ACC112 (cell line): ENCODE results near the gene PTEN.

Experiments used
- H2AFZ ChIP-seq: fragments of 200-600 bp; sonication (generic); one replicate; pipeline ENCODE4 v1.6.0; 2017; ENCODE audit warnings: antibody characterized with exemption, low read length; ENCODE audit not compliant: unreplicated experiment
- H3K27ac ChIP-seq: fragments of 200-600 bp; sonication (generic); 2 replicates; pipeline ENCODE4 v1.5.1; 2014; ENCODE audit warnings: low read depth, mild to moderate bottlenecking, antibody characterized with exemption, low read length, moderate library complexity
- H3K27me3 ChIP-seq: fragments of 200-600 bp; sonication (generic); 2 replicates; pipeline ENCODE4 v1.6.1; 2014; ENCODE audit warnings: mild to moderate bottlenecking, antibody characterized with exemption, low read length, moderate library complexity, mixed read lengths; ENCODE audit not compliant: insufficient read depth
- H3K36me3 ChIP-seq: fragments of 200-600 bp; sonication (generic); 2 replicates; pipeline ENCODE4 v1.6.1; 2016; ENCODE audit warnings: mild to moderate bottlenecking, antibody characterized with exemption, low read length, moderate library complexity, mixed read lengths; ENCODE audit not compliant: insufficient read depth
- H3K4me1 ChIP-seq: fragments of 200-600 bp; sonication (generic); one replicate; pipeline ENCODE4 v1.6.1; 2016; ENCODE audit warnings: low read length, mixed read lengths; ENCODE audit not compliant: insufficient read depth, unreplicated experiment, control insufficient read depth
- H3K4me3 ChIP-seq: fragments of 200-600 bp; sonication (generic); 2 replicates; pipeline ENCODE4 v1.5.1; 2014; ENCODE audit warnings: mild to moderate bottlenecking, low read depth, low read length
- H3K79me2 ChIP-seq: fragments of 200-600 bp; sonication (generic); one replicate; pipeline ENCODE4 v1.6.0; 2016; ENCODE audit warnings: low read length; ENCODE audit not compliant: control insufficient read depth, unreplicated experiment, insufficient read depth

PTEN gene

GRCh38 chr10:87921931-87922688, 58.7 kb downstream of the PTEN start:
- no peak overlapping the region for H2AFZ ChIP-seq
- peaks cover 7% of the 10 kb centered on the region; the same call in 1 of the 2 replicates for H3K36me3 ChIP-seq
- no peak overlapping the region for H3K27ac ChIP-seq
- no peaks in the 10 kb centered on the region for H3K27me3 ChIP-seq
- H3K4me3 ChIP-seq: no peak overlapping the region
- peaks cover 14% of the 10 kb centered on the region for H3K4me1 ChIP-seq
- H3K79me2 ChIP-seq: peaks cover 83% of the 10 kb centered on the region

- H3K79me2 ChIP-seq: peaks cover 82% of the 10 kb centered on the region
- H3K27ac ChIP-seq: no peak overlapping the region
- no peaks in the 10 kb centered on the region for H3K27me3 ChIP-seq
- peaks cover 7% of the 10 kb centered on the region; the same call in 1 of the 2 replicates for H3K36me3 ChIP-seq
- no peak overlapping the region for H3K4me3 ChIP-seq
- no peak overlapping the region for H2AFZ ChIP-seq
- H3K4me1 ChIP-seq: peaks cover 19% of the 10 kb centered on the region
Observed at GRCh38 chr10:87923233-87923632, 59.8 kb downstream of the PTEN start.

- no peak overlapping the region for H3K27ac ChIP-seq
- H3K4me3 ChIP-seq: no peak overlapping the region
- H3K36me3 ChIP-seq: peaks cover 7% of the 10 kb centered on the region; the same call in 1 of the 2 replicates
- no peaks in the 10 kb centered on the region for H3K27me3 ChIP-seq
- H2AFZ ChIP-seq: no peak overlapping the region
- H3K79me2 ChIP-seq: peaks cover 86% of the 10 kb centered on the region
- peaks cover 32% of the 10 kb centered on the region for H3K4me1 ChIP-seq
Observed at GRCh38 chr10:87925570-87925969, 62.1 kb downstream of the PTEN start.

- Histone ChIP-seq H3K27ac (peak overlapping the region; percentile 11), H3K4me3 (no peak overlapping the region), H3K4me1 (peaks cover 47% of the 10 kb centered on the region), H2AFZ (no peak overlapping the region), H3K27me3 (no peaks in the 10 kb centered on the region), H3K79me2 (peaks cover 75% of the 10 kb centered on the region), H3K36me3 (peaks cover 7% of the 10 kb centered on the region; the same call in 1 of the 2 replicates)
Observed at GRCh38 chr10:87927091-87927490, 63.7 kb downstream of the PTEN start.

- Histone ChIP-seq H3K79me2 (peaks cover 62% of the 10 kb centered on the region), H3K4me1 (peaks cover 54% of the 10 kb centered on the region), H2AFZ (no peak overlapping the region), H3K36me3 (peaks cover 5% of the 10 kb centered on the region; the same call in 1 of the 2 replicates), H3K4me3 (no peak overlapping the region), H3K27ac (no peak overlapping the region), H3K27me3 (no peaks in the 10 kb centered on the region)
Observed at GRCh38 chr10:87928996-87929395, 65.6 kb downstream of the PTEN start.

GRCh38 chr10:87930141-87930540, 66.7 kb downstream of the PTEN start:
- Histone ChIP-seq H3K27ac (no peak overlapping the region), H3K36me3 (peaks cover 5% of the 10 kb centered on the region; the same call in 1 of the 2 replicates), H3K27me3 (no peaks in the 10 kb centered on the region), H3K4me3 (no peak overlapping the region), H2AFZ (no peak overlapping the region), H3K79me2 (peaks cover 52% of the 10 kb centered on the region), H3K4me1 (peaks cover 55% of the 10 kb centered on the region)

GRCh38 chr10:87930934-87931835, 67.8 kb downstream of the PTEN start:
- H3K79me2 ChIP-seq: peaks cover 44% of the 10 kb centered on the region
- no peaks in the 10 kb centered on the region for H3K27me3 ChIP-seq
- H3K4me1 ChIP-seq: peaks cover 60% of the 10 kb centered on the region
- peaks cover 5% of the 10 kb centered on the region; the same call in 1 of the 2 replicates for H3K36me3 ChIP-seq
- no peak overlapping the region for H2AFZ ChIP-seq
- H3K4me3 ChIP-seq: peak overlapping the region; percentile 64
- H3K27ac ChIP-seq: peak overlapping the region; percentile 82

GRCh38 chr10:87931836-87932230, 68.4 kb downstream of the PTEN start:
- H2AFZ ChIP-seq: no peak overlapping the region
- H3K4me3 ChIP-seq: peak overlapping the region; percentile 64
- peaks cover 57% of the 10 kb centered on the region for H3K4me1 ChIP-seq
- H3K27me3 ChIP-seq: no peaks in the 10 kb centered on the region
- peak overlapping the region; percentile 82 for H3K27ac ChIP-seq
- peaks cover 37% of the 10 kb centered on the region for H3K79me2 ChIP-seq
- H3K36me3 ChIP-seq: peaks cover 5% of the 10 kb centered on the region; the same call in 1 of the 2 replicates

- Histone ChIP-seq H3K27ac (peak overlapping the region; percentile 29), H3K27me3 (no peaks in the 10 kb centered on the region), H2AFZ (no peak overlapping the region), H3K4me3 (no peak overlapping the region), H3K4me1 (peaks cover 56% of the 10 kb centered on the region), H3K36me3 (peaks cover 5% of the 10 kb centered on the region; the same call in 1 of the 2 replicates), H3K79me2 (peaks cover 12% of the 10 kb centered on the region)
Observed at GRCh38 chr10:87935290-87936141, 72.1 kb downstream of the PTEN start.

GRCh38 chr10:87940210-87940609, 76.8 kb downstream of the PTEN start:
- Histone ChIP-seq H3K36me3 (no peaks in the 10 kb centered on the region; the same call in 1 of the 2 replicates), H3K4me3 (no peak overlapping the region), H3K27me3 (no peaks in the 10 kb centered on the region), H2AFZ (no peak overlapping the region), H3K27ac (no peak overlapping the region), H3K4me1 (peaks cover 32% of the 10 kb centered on the region), H3K79me2 (peaks cover 7% of the 10 kb centered on the region)
